SU-DHL-6 (cell line): ENCODE data around the gene EFNA5.

Source experiments
- H2AFZ ChIP-seq: fragments of 200-600 bp; sonication (generic); 2 replicates; pipeline ENCODE4 v1.6.1; 2014; ENCODE audit warnings: low read depth, mild to moderate bottlenecking, moderate library complexity, mixed read lengths, antibody characterized with exemption, low read length; ENCODE audit not compliant: severe bottlenecking
- H3F3A ChIP-seq: fragments of 200-600 bp; shearing (Covaris generic); 2 replicates; pipeline ENCODE4 v1.6.0; 2016; ENCODE audit warnings: antibody characterized with exemption, mild to moderate bottlenecking; ENCODE audit not compliant: insufficient read depth
- H3K27ac ChIP-seq: fragments of 200-600 bp; sonication (generic); 2 replicates; pipeline ENCODE4 v1.5.1; 2016; ENCODE audit warnings: low read depth, mild to moderate bottlenecking, low read length, moderate library complexity, mixed read lengths
- H3K27me3 ChIP-seq: fragments of 200-600 bp; sonication (generic), shearing (Covaris generic); 2 replicates; pipeline ENCODE4 v1.6.0; 2014; ENCODE audit warnings: mild to moderate bottlenecking, low read length
- H3K36me3 ChIP-seq: fragments of 200-600 bp; sonication (generic); 2 replicates; pipeline ENCODE4 v1.6.1; 2014; ENCODE audit warnings: mild to moderate bottlenecking, low read length, mixed read lengths
- H3K4me2 ChIP-seq: fragments of 300-600, 200-600 bp; shearing (Covaris generic), sonication (generic); 2 replicates; pipeline ENCODE4 v1.6.0; 2014; ENCODE audit warnings: low read length, low read depth, mild to moderate bottlenecking; ENCODE audit not compliant: poor library complexity, severe bottlenecking
- H3K4me3 ChIP-seq: fragments of 200-600 bp; sonication (generic); 2 replicates; pipeline ENCODE4 v1.5.1; 2014; ENCODE audit warnings: antibody characterized with exemption, low read length, mild to moderate bottlenecking, mixed read lengths; ENCODE audit not compliant: insufficient read depth, poor library complexity, severe bottlenecking
- H3K79me2 ChIP-seq: fragments of 200-600 bp; sonication (generic); 2 replicates; pipeline ENCODE4 v1.6.1; 2014; ENCODE audit warnings: mild to moderate bottlenecking, low read length, moderate library complexity; ENCODE audit not compliant: insufficient read depth
- H3K9ac ChIP-seq: fragments of 200-600 bp; sonication (generic); 2 replicates; pipeline ENCODE4 v1.7.0; 2014; ENCODE audit warnings: mild to moderate bottlenecking, low read length
- H3K9me2 ChIP-seq: fragments of 200-600 bp; sonication (generic); replicated peaks from 2 replicates; pipeline ENCODE4 v1.6.1; 2014; ENCODE audit warnings: low read length; ENCODE audit not compliant: insufficient read depth
- H3K9me3 ChIP-seq: fragments of 200-600 bp; sonication (generic); 2 replicates; pipeline ENCODE4 v1.6.1; 2014; ENCODE audit warnings: low read length, mixed read lengths; ENCODE audit not compliant: insufficient read depth
- H4K20me1 ChIP-seq: fragments of 200-600 bp; sonication (generic); 2 replicates; pipeline ENCODE4 v1.6.1; 2014; ENCODE audit warnings: low read depth, mild to moderate bottlenecking, antibody characterized with exemption, low read length, moderate library complexity, mixed read lengths
- CTCF ChIP-seq: fragments of 200-600 bp; sonication (generic); IDR thresholded peaks from one replicate; pipeline ENCODE4 v1.5.1; 2017; ENCODE audit warnings: antibody characterized with exemption, mild to moderate bottlenecking, low read length, moderate library complexity; ENCODE audit not compliant: insufficient read depth, poor library complexity, severe bottlenecking
- EZH2phosphoT487 ChIP-seq: fragments of 200-600 bp; sonication (generic), shearing (Covaris generic); conservative IDR thresholded peaks from 2 replicates; pipeline ENCODE4 v1.6.1; 2018; ENCODE audit warnings: mild to moderate bottlenecking, antibody characterized with exemption, low read length, moderate library complexity, mixed read lengths

Gene EFNA5

GRCh38 chr5:107505763-107506534 lies 164.8 kb downstream of the EFNA5 start:
- Histone ChIP-seq H3K79me2 (no peaks in the 10 kb centered on the region), H3K4me3 (no peak overlapping the region), H3F3A (no peaks in the 10 kb centered on the region), H3K9me3 (no peaks in the 10 kb centered on the region), H3K4me2 (no peak overlapping the region), H3K36me3 (no peaks in the 10 kb centered on the region), H4K20me1 (no peaks in the 10 kb centered on the region), H2AFZ (no peak overlapping the region), H3K9ac (no peak overlapping the region), H3K27me3 (no peaks in the 10 kb centered on the region), H3K27ac (no peak overlapping the region), H3K9me2 (no peaks in the 10 kb centered on the region)
- TF ChIP-seq CTCF: no peak
- TF ChIP-seq EZH2phosphoT487: no peak

DNA sequence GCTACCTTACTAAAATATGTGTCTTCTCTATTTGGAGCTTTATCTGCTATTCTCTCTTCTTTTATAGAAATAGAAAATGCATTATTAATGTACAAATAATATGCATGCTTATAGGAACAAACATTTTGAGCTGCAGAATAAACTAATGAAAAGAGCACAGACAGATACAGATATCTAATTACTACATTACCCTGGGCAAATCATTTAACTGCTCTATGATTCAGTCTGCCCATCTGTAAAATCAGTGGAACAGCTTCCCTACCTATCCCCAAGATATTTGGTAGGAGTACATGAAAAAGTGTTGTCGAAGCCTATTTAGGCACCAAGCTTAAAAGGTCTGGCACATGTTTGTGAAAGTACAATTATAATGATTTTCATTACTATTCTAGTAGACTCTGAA lies 166.3 kb downstream of the EFNA5 start:
- Histone ChIP-seq H3K36me3 (no peaks in the 10 kb centered on the region), H3K9ac (no peak overlapping the region), H3K79me2 (no peaks in the 10 kb centered on the region), H3K4me2 (no peak overlapping the region), H3K4me3 (no peak overlapping the region), H3K27me3 (no peaks in the 10 kb centered on the region), H4K20me1 (no peaks in the 10 kb centered on the region), H3K9me3 (no peaks in the 10 kb centered on the region), H3F3A (no peaks in the 10 kb centered on the region), H3K27ac (no peak overlapping the region), H3K9me2 (no peaks in the 10 kb centered on the region), H2AFZ (no peak overlapping the region)
- no peak for TF ChIP-seq EZH2phosphoT487
- no peak for TF ChIP-seq CTCF

DNA sequence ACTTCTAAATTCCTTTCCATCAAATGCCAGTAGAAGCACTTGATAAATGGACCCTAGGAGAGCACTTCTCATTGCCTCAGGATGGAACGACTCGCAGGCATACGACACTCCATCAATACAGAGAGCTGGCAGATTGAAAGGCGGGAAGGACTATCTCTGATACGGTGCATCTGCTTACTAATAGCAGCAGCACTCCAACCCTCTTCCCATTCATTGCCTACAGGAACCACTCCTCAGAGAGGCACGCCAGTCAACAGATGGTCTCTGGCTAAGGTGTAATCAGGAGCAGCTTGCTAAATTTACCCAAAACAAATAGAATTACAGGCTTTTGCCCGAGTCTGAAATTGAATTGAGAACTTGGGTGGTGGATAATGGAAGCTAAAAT lies 168.1 kb downstream of the EFNA5 start:
- Histone ChIP-seq H3K9ac (no peak overlapping the region), H3K9me2 (no peaks in the 10 kb centered on the region), H3K4me2 (no peak overlapping the region), H3K4me3 (no peak overlapping the region), H3F3A (no peaks in the 10 kb centered on the region), H3K27ac (no peak overlapping the region), H2AFZ (no peak overlapping the region), H3K36me3 (no peaks in the 10 kb centered on the region), H3K27me3 (no peaks in the 10 kb centered on the region), H4K20me1 (no peaks in the 10 kb centered on the region), H3K9me3 (no peaks in the 10 kb centered on the region), H3K79me2 (no peaks in the 10 kb centered on the region)
- TF ChIP-seq CTCF (no peak), EZH2phosphoT487 (no peak)
